NCI-H526 treated with DMSO at 0.1 percent for 48 hours (cell line): ENCODE data around the gene BCS1L.

Experiments used
- DNase-seq: peaks from one replicate; lab custom pipeline; 2025; lab: John Stamatoyannopoulos, UW

Gene BCS1L

DNA sequence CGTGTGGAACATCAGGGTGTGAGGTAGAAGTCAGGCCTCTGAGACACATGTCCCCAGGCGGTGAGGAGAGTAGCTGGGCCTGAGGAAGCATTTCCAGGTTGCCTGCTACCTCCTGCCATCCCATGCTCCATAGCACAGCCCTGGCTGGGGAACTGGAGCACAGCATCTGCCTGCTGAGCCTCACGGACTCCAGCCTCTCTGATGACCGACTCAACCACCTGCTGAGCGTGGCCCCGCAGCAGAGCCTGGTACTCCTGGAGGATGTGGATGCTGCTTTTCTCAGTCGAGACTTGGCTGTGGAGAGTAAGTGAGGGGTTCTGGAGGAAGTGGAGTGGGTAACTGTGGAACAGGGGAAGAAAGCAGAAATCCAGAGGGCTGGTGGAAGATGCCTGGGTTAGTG lies 2.9 kb downstream of the BCS1L start:
- DNase-seq, result no peak

DNA sequence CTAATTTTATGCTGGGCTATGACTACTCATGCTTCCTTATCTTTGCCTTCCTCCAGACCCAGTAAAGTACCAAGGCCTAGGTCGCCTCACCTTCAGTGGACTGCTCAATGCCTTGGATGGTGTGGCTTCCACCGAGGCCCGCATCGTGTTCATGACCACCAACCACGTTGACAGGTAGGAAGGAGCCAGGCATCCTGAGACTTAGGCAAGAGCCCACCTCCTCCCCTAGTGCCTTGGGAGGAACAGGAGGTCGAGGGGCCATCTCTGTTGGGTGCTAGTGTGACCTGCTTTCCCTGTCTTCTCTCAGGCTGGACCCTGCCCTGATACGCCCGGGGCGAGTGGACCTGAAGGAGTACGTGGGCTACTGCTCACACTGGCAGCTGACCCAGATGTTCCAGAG lies 3.3 kb downstream of the BCS1L start:
- DNase-seq, result no peak

DNA sequence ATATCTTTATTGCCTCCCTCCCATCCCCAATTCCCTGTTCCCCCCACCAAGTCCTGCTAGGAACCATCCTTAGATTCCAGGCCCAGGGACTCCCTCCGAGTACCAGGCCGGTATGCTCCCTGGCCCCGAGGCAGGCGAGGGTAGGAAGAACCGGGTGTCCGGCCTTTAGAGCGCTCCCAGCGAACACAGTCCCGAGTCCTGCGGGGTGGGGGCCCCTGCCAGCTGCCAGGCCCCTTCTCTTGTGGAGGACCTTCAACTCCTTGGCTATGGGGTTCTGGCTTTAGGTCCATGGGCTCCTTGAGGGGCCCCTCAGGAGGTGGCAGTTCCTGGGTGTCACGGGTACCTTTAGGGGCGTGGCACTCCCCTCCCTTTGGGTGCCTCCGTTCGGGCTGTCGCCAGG lies 4.4 kb downstream of the BCS1L start:
- no peak for DNase-seq

DNA sequence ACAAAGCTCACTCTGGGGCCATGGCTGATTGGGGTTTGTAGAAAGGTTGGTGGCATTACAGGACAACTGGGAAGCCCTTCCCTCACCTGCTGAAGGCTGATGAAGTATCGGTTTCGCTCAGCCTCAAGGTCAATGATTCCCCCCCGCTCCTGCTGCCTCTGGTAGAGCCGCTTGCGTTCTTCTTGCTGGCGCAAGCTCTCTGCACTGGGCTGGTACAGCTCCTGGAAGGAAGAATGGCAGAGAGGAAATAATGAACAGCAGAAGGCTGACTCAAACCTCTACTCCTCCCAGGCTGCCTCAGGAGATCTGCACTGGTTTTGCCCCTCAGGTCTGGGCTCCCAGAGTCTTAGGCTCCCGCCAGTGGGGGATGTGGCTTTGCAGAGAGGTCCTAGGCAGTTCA lies 5.2 kb downstream of the BCS1L start:
- no peak for DNase-seq

DNA sequence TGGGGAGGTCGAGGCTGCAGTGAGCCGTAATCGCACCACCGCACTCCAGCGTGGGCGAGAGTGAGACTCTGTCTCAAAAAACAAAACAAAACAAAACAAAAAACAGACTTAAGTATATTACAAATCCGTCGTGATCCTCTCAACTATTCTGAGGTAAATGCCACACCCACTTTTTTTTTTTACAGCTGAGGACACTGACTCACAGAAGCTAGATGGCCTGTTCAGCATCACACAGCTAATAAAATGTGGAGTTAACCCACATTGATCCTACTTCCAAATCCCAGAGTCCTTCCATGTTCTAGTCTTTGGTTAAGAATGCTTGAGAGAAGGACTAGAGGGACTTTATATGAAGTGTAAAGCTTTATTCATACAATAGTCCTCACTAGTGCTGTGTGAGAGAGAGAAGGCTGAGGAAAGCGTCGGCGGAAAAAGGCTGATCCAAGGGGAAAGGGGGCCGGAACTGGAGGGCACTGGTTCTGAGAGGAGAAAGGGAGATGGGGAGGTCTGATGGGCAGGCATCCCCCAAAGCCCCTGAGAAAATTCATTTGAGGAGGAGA lies 11.7 kb downstream of the BCS1L start:
- no peak for DNase-seq

DNA sequence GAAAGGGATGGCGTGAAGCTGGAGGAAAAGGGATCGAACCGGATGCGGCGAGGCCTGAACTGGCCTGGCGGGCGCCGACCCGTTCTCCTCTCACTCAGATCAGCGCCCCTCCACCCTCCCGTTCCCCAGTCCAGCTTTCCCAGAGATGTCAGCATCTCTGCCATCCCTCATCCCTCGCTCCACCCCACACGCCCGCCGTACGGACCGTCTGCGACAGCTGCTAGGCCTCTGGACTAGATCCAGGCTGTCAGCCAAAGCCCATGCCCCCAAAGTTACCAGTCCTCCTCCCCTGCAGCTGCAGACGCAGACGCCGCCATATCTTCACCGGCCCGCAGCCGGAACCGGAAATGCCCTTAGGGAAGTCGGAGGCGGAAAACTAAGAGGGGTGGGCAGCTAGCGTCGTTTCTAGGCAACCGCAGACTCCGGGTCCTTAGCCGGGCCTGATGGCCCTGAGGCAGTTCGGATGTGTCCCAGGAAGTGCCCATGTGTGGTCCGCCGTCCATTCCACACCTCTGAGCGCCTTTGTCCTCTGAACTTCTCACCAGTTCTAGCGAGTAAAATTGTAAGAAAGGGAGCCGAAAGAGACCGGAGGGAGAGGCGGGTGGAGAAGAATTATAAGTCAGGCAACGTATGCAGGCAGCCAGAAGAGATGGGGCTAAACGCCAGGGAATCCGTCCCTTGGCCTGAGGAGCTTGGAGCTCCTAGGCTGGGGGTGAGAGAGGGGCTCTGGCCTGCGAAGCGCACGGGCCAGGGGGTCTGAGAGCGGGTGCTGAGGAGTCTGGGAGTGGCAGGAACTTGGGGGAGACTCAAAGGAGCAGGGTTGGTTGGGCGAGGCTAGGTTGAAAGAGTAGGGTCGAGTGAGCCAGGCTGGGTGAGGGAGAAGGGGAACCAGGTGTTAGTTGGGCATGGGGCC lies 12.4 kb downstream of the BCS1L start, which contains the start of the genes RNF25 and STK36:
TSS of gene RNF25 (minus strand) at position 349 of the 913 bp plus-strand sequence. CDS start at position 317, 32 bp downstream.
TSS of gene STK36 (plus strand) at position 433 of the 913 bp plus-strand sequence. CDS start 744 bp downstream, outside the sequence.
- DNase-seq, result peak; percentile 80

DNA sequence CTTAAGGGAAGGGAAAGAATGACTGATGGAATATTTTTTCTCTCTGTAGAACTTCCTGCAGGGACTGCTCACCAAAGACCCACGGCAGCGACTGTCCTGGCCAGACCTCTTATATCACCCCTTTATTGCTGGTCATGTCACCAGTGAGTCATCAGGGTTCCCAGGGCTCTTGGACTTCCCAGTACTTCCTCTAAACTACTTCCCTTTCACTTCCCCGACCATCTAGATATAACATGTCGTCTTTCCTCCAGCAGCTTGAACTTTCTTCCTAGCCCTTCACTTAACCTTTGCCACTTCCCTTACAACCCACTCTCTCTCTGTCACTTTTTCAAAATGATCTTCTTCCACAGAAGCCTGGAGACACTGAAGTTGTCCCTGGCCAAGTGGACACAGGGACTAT lies 19.6 kb downstream of the BCS1L start:
- DNase-seq, result no peak

DNA sequence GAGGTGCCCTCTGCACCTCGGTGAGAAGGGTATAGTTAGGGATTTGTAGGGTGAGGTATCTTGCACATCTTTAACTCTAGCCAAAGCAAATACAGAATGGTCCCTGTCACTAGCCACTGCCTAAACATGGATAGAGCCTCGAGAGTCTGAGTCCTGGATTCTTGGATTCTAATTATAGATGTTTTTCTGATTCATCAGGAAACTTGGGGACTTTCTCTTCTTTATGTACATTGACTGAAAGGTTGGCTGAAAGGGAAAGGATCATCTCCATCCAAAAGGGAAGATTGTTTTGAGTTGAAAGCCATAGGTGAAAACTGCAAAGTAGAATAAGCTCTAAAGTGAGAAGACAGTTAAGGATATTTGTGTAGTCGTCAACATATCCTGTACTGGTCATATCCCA lies 20.6 kb downstream of the BCS1L start:
- DNase-seq, result no peak

DNA sequence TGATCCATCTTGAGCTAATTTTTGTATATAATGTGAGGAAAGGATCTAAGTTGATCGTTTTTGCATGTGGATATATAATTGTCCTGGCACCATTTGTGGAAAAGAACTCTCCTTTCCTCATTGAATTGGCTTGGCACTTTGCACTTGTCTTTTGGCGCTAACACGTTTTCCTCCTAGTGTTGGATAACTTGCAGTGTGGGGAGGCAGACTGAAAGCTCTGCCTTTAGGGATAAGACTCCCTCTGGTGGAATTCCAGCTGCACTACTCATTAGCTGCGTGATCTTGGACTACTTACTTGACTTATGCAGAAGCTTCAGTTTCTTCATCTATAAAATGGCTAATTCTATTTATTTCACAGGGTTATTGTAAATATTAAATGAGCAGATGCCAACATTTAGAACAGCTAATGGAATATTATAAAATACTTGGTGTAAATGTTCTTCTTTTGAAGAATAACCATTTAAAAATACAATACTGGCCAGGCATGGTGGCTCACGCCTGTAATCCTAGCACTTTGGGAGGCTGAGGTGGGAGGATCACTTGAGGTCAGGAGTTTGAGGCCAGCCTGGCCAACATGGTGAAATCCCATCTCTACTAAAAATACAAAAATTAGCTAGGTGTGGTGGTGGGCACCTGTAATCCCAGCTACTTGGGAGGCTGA lies 28.0 kb downstream of the BCS1L start:
- DNase-seq, result peak; percentile 34

DNA sequence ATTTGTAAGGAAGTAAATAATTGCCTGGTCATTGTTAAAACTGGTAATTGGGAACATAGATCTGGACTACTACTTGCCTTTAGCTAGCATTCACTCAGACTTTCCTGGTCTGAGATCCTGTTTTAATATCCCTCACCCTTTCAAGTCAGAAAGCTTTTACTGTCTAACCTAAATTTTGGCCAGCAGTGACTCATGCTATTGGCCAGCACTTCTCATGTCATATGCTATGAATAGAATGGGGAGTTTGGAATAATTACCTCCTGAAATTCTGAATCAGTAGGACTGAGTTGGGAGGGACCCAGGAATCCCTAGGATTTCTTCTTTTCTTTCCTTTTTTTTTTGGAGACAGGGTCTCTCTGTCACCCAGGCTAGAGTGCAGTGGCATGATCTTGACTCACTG lies 31.8 kb downstream of the BCS1L start:
- no peak for DNase-seq

DNA sequence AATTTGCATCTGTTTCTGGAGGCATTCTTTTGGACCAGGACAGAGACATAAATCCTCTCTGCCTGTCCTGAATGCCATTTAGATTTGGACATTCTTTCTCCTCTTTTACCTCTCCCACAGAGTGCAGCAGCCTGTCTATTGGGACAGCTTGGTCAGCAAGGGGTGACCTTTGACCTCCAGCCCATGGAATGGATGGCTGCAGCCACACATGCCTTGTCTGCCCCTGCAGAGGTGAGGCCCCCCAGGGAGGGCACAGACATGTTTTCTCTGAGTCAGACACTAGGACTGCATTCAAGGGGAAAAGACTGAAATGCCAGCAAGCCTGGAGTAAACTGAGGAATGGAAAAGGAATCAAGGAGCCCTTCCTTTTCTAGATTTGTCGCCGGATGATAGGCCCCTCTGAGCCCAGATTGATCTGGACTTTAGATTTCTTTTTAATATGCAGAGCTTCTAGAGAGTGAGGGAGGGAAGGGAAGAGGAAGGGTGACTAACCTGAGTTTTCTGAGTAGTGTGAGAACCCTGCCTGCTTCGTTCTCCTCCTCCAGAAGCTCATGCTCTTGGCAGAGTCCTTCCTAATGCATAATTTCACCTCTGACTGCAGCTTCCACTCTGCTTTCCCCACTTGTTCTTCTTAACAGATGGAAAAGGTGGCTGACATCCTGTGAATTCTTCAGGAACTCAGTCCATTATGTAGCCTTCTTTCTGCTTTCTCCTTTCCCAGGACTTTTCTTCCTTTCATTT lies 35.1 kb downstream of the BCS1L start:
- DNase-seq, result no peak

DNA sequence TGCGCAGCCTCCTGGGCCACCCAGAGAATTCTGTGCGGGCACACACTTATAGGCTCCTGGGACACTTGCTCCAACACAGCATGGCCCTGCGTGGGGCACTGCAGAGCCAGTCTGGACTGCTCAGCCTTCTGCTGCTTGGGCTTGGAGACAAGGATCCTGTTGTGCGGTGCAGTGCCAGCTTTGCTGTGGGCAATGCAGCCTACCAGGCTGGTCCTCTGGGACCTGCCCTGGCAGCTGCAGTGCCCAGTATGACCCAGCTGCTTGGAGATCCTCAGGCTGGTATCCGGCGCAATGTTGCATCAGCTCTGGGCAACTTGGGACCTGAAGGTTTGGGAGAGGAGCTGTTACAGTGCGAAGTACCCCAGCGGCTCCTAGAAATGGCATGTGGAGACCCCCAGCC lies 39.4 kb downstream of the BCS1L start:
- no peak for DNase-seq

DNA sequence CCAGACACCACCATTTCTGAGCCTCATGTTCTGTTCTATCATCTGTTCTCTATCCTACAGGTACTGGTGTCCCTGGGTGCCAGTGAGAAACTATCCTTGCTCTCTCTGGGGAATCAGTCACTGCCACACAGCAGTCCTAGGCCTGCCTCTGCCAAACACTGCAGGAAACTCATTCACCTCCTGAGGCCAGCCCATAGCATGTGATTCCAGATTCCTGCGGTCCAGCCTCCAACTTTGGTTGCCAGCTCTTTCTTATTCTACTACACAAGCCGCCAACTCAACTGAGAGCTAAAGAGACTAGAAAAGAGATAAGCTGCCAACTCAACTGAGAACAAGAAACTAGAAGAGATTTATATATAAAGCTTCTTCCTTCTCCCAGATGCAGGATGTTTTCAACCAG lies 42.3 kb downstream of the BCS1L start:
- DNase-seq, result no peak

DNA sequence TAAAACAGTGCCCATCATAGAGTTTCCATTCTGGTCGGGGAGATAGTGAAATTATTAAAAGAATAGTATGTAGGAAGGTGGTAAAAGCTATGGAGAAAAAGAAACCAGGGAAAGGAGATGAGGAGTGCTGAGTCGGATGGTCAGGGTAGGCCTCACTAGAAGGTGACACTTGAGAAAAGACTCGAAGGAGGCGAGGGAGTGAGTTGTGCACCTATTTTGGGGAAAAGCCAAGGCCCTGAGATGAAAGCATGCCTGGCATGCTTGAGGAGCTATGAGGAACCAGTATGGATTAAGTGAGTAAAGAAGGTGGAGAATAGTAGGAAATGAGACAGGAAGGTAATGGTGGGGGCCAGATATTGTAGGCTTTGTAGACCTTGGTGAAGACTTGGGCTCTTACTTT lies 43.9 kb downstream of the BCS1L start:
- DNase-seq, result no peak

DNA sequence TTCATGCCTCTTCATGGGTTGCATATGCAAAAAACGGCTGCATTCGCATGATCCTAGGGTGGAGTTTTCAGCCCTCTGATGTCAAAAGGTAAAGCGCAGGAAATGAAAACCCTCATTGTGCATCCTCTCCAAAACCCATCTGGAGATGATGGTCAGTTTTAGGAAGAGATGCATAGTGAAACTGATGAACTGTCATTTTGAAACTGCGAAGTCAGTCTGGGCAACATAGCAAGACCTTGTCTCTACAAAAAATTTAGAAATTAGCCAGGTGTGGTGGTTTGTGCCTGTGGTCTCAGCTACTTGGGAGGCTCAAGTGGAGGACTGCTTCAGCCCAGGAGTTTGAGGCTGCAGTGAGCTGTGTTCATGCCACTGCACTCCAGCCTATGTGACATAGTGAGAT lies 48.6 kb downstream of the BCS1L start:
- no peak for DNase-seq

DNA sequence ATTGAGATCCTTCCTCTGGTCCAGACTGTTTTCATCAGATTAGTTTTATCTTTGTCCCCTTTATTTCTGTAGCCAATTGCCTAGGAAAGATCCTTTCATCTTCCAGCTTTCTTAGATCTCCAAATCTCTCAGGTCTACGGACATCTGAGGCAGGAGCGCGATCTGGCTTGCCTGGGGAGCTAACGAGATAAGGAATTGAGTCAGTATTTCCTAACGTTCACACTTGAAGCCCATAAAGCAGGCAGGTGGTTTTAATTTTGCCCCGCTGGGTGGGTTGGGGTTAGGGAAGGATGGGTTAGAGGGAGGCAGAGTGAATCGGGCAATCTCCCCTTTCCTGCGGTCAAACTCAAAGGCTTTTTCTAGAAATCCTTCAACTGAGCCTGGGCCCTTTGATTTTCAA lies 50.4 kb downstream of the BCS1L start:
- DNase-seq, result no peak

DNA sequence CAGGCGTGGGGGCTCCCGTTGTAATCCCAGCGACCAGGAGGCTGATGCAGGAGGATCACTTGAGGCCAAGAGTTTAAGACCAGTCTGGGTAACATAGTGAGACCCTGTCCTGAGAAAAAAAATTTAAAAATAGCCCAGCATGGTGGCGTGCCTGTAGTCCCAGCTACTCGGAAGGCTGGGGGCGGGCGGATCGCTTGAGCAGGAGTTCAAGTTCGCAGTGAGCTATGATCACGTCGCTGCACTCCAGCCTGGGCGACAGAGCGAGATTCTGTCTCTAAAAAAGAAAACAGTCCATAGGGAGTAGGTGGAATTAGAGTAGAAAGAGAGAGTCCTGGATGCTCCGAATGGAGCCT lies 50.8 kb downstream of the BCS1L start:
- DNase-seq, result no peak

DNA sequence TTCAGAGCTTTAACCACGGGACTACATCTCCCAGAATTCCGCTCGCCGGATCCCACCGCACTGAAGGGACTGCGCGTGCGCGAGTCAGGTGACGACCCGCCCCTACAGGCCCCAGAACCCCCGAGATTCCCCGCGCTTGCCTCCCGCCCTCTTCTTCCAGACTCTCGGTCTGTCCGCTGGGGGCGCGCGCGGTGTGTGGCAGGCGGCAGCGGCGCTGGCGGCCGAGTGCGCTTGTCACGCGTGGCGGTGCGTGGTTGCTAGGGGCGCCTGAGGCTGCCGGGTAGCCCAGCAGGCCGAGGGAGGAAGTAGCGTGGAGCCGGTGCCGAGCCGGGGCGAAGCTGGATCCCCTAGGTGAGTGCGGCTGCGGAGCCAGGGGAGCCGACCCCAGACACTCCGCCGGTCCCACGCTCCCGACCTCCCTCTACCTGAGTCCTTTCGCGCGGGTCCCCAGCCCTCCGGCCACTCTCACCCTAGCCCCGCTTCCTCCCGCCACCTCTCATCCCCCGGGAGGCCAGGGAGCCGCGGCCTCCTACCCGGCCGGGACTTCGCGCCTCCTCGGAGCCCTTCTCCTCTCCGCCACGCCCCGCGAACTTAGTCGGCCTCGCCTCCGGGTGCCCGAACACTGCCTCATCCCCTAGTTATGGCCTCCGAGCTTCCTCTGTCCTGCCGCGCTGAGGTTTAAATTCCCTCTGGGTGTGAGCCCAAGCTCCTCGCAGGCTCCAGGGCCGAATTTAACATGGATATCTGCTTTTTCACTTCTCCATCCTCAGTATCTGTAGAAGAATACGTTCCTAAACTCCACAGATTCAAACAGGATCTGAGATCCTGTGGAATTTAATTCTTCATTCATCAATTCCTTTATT lies 51.4 kb downstream of the BCS1L start, which contains the start of gene TTLL4:
TSS of gene TTLL4 (plus strand) at position 149 of the 863 bp plus-strand sequence. CDS start 26,842 bp downstream, outside the sequence.
- peak; percentile 91 for DNase-seq

DNA sequence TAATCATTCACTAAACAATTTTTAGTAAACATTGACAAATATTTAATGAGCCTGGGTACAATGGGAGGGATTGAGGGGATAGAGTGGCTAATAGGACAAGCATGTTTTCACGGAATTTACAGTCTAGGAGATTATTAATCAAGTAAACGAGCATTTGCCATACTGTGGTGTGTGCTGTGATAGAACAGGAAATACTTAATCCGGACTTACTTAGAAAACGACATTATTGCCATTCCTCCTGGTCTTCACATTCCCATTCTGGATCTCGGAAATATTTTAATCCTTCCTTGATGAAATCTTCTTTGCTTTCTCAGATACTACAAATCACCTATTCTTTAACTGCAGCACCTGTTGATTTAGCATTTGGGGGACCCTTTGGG lies 52.1 kb downstream of the BCS1L start:
- DNase-seq, result no peak
